Uterus (tissue), 2 donors: ENCODE data around the gene CHGA.

ENCODE experiments used
- POLR2A ChIP-seq, 2 donors: fragments of 450-650 bp; IDR thresholded peaks; one replicate each; pipeline ENCODE4 v1.6.1; 2016; ENCODE audit warnings: antibody characterized with exemption in 2 of 2, mild to moderate bottlenecking in 1 of 2, moderate library complexity in 1 of 2
- TF ChIP-seq, protein P1 (sequence below), 4 experiments: fragments of 200-600 bp in 2 of 4; fragments of 450-650 bp in 2 of 4; sonication (generic) in 2 of 4; IDR thresholded peaks; one replicate each; pipeline ENCODE4 v1.5.1; 2016 to 2019; ENCODE audit warnings: antibody characterized with exemption in 4 of 4, mild to moderate bottlenecking in 2 of 4, moderate library complexity in 1 of 4

DNA sequence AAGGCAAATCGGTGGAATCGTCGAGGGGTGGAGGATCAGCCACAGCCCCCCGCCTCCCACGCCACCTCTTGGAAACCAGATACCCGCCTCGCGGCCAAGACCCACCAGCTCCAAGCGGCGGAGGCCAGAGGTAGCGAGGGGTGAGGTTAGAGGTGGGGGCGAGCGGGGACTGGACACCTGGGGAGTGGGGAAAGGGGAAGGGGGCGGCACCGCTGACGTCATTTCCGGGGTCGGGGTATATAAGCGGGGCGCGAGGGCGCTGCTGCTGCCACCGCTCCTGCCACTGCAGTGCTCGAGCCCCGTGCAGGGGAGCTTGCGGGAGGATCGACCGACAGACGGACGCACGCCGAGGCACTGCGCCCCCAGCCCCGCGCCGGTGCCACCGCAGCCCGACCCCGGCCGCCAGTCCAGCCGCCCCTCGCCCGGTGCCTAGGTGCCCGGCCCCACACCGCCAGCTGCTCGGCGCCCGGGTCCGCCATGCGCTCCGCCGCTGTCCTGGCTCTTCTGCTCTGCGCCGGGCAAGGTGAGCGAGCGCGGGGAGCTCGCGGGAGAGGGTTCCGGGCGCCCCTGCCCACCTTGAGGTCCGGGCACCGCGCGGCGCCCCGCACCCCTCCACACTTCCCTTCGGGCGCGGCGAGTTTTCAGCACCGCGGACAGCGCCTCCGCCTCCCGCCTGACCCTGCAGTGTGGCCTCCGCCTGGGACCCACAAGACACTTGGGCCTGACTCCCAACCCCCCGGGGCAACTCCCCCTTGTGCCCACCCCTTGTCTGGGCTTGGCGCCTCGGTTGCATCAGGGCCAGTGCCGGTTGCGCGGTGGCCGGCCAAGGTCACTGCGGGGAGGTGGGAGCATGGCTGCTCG lies at the start of gene CHGA:
- TF ChIP-seq, protein P1, sequence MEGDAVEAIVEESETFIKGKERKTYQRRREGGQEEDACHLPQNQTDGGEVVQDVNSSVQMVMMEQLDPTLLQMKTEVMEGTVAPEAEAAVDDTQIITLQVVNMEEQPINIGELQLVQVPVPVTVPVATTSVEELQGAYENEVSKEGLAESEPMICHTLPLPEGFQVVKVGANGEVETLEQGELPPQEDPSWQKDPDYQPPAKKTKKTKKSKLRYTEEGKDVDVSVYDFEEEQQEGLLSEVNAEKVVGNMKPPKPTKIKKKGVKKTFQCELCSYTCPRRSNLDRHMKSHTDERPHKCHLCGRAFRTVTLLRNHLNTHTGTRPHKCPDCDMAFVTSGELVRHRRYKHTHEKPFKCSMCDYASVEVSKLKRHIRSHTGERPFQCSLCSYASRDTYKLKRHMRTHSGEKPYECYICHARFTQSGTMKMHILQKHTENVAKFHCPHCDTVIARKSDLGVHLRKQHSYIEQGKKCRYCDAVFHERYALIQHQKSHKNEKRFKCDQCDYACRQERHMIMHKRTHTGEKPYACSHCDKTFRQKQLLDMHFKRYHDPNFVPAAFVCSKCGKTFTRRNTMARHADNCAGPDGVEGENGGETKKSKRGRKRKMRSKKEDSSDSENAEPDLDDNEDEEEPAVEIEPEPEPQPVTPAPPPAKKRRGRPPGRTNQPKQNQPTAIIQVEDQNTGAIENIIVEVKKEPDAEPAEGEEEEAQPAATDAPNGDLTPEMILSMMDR (IDR thresholded peaks at IDR 0.05), result no peak
- no peak for TF ChIP-seq POLR2A (IDR thresholded peaks at IDR 0.05)
